Measurements from ENCODE around the gene CDC42BPA.

CDC42BPA gene

GRCh38 chr1:226984521-226985238, 333.6 kb downstream of the CDC42BPA start:
- no peak overlapping the region for H3K4me3 ChIP-seq (ENCODE audit: low read depth, low read length)
- TF ChIP-seq CTCF (IDR thresholded peaks at IDR 0.05; ENCODE audit: borderline replicate concordance, insufficient read depth, low read depth, low read length) = no peak

GRCh38 chr1:226983992-226984364, 334.3 kb downstream of the CDC42BPA start:
- TF ChIP-seq CTCF (IDR thresholded peaks at IDR 0.05; ENCODE audit: borderline replicate concordance, insufficient read depth, low read depth, low read length) = no peak
- no peak overlapping the region for H3K4me3 ChIP-seq (ENCODE audit: low read depth, low read length)

GRCh38 chr1:226983247-226983991, 334.9 kb downstream of the CDC42BPA start:
- H3K4me3 ChIP-seq (ENCODE audit: low read depth, low read length) = no peak overlapping the region

GRCh38 chr1:226982451-226983177, 335.7 kb downstream of the CDC42BPA start:
- H3K4me3 ChIP-seq (ENCODE audit: low read depth, low read length) = no peak overlapping the region
- TF ChIP-seq CTCF (IDR thresholded peaks at IDR 0.05; ENCODE audit: borderline replicate concordance, insufficient read depth, low read depth, low read length) = no peak

More at GRCh38 chr1:226983247-226983991, 334.9 kb downstream of the CDC42BPA start:
- no peak for TF ChIP-seq CTCF (IDR thresholded peaks at IDR 0.05; ENCODE audit: borderline replicate concordance, insufficient read depth, low read depth, low read length)

- no peak overlapping the region for H3K4me3 ChIP-seq (ENCODE audit: low read depth, low read length)
- no peak for TF ChIP-seq CTCF (IDR thresholded peaks at IDR 0.05; ENCODE audit: borderline replicate concordance, insufficient read depth, low read depth, low read length)
Measured at GRCh38 chr1:226981838-226982237, 336.5 kb downstream of the CDC42BPA start.

GRCh38 chr1:226981386-226981817, 336.9 kb downstream of the CDC42BPA start:
- TF ChIP-seq CTCF (IDR thresholded peaks at IDR 0.05; ENCODE audit: borderline replicate concordance, insufficient read depth, low read depth, low read length) = no peak

More at GRCh38 chr1:226981386-226981817, 336.9 kb downstream of the CDC42BPA start:
- no peak overlapping the region for H3K4me3 ChIP-seq (ENCODE audit: low read depth, low read length)

Data from GM12875 (cell line).